WI38 (cell line): ENCODE measurements around the gene PRR18.

Source experiments
- H3K4me3 ChIP-seq: 2 replicates; pipeline ENCODE4 v1.5.1; 2011; ENCODE audit warnings: low read depth, mild to moderate bottlenecking, control low read depth, low read length
- TF ChIP-seq, protein P1 (sequence below): IDR thresholded peaks from 2 replicates; pipeline ENCODE4 v1.5.1; 2012; ENCODE audit warnings: low read depth, mild to moderate bottlenecking, control low read depth, low read length

PRR18 gene

DNA sequence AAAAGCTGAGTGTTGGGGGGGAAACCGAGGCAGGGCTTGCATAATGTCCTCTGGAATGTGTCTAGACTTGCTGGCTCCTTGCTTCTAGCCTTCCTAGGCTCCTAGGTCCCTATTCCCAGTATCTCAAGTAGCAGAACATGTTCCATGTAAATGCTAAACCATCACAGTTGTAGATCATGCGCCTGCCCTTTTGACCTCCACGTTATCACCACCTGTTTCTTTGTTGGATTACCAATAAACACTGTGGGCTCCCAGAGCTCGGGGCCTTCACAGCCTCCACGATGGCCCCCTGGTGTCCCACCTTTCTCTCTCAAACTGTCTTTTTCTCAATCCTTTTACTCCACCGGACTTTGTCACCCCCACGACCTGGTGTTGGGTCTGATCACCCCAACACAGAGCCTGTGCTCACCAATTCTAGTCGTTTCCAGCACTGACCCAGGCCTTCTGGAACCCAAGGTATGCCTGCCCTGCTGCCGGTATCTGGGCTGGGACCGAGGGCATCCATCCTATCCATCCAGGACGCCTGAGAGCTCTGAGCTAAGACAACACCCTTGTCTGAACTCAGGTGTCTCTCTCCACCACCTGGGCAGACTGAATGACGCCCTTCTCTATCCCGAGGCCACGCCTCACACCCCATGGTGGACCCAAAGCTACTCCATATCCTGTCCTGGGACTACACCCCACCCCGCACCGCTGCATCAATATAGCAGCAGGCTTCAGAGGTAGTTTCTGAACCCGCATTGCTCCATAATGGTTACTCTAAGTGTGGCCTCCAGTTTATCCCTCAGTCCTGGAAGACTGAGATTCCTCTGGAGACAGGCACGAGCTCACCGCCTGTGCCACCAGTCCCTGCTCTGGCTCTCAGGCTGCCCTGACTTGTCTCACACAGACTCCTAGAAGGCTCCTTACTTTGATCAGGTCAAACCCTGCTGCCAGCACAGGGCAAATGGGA, 9.3 kb upstream of the PRR18 start:
- TF ChIP-seq, protein P1, sequence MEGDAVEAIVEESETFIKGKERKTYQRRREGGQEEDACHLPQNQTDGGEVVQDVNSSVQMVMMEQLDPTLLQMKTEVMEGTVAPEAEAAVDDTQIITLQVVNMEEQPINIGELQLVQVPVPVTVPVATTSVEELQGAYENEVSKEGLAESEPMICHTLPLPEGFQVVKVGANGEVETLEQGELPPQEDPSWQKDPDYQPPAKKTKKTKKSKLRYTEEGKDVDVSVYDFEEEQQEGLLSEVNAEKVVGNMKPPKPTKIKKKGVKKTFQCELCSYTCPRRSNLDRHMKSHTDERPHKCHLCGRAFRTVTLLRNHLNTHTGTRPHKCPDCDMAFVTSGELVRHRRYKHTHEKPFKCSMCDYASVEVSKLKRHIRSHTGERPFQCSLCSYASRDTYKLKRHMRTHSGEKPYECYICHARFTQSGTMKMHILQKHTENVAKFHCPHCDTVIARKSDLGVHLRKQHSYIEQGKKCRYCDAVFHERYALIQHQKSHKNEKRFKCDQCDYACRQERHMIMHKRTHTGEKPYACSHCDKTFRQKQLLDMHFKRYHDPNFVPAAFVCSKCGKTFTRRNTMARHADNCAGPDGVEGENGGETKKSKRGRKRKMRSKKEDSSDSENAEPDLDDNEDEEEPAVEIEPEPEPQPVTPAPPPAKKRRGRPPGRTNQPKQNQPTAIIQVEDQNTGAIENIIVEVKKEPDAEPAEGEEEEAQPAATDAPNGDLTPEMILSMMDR = no peak

DNA sequence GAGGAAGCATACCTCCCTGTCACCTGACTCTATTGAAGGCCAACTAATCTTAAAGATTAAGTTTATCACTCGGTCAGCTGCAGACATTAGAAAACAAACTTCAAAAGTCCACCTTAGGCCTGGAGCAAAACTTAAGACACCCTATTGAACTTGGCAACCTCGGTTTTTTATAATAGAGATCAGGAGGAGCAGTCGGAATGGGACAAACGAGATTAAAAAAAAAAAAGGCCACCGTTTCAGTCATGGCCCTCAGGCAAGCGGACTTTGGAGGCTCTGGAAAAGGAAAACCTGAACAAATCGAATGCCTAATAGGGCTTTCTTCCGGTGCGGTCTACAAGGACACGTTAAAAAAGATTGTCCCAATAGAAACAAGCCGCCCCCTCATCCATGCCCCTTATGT, 7.2 kb upstream of the PRR18 start:
- TF ChIP-seq, protein P1 = no peak

More for the DNA sequence above, 9.3 kb upstream of the PRR18 start:
- no peak overlapping the region for H3K4me3 ChIP-seq

DNA sequence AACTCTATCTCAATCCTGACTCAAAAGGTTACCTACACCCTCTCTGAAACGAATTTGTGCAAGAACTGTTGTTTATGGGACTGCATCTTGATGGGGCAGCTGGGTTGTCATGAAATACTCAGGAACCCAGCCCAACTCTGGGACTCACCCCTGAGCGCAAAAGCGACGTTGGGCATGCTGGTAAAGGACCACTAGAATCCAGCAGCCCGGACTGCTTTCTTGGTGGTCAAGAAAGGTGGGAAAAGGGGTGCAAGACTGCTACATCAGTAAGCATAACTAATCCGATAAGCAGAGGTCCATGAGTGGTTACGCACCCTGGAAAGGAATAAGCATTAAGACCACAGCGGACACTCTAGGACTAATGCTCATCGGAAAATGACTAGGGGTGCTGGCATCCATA, 6.3 kb upstream of the PRR18 start:
- no peak overlapping the region for H3K4me3 ChIP-seq
- TF ChIP-seq, protein P1 = no peak

More for the DNA sequence above, 7.2 kb upstream of the PRR18 start:
- H3K4me3 ChIP-seq = no peak overlapping the region

DNA sequence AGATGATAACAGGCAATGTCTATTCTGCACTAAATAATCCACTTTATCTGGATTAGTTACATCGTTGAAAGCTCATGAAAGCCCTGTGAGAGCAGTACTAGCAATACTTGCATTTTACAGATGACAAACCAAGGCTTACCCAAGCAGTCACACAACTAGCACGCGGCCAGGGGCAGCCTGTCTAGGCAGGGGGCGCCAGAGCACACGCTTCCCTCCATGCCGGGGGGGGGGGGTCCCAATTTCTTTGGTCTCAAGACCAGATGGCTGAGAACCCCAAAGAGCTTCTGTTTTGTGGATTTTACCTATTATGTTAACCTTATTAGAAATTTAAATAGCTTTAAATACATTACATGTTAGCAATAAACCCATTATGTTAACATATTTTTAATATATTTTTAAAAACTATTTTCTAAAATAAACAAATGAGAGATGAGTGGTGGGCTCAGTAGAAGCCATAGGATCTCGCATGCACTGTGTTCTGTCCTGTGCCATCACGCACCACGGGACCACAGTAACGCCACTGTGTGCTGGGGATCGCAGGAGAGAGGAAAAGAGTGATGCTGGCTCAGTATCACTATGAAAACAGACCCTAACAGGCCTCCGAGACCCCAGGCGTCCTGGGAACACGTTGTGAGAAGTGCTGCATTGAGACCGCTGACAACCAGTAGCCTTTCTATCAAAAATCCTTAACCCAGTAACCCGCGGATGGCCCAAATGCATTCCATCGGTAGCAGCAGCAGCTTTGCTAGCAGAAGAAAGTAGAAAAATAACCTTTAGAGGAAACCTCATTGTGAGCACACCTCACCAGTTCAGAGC, 5.3 kb upstream of the PRR18 start:
- TF ChIP-seq, protein P1 = peak; percentile 70
- H3K4me3 ChIP-seq = no peak overlapping the region

DNA sequence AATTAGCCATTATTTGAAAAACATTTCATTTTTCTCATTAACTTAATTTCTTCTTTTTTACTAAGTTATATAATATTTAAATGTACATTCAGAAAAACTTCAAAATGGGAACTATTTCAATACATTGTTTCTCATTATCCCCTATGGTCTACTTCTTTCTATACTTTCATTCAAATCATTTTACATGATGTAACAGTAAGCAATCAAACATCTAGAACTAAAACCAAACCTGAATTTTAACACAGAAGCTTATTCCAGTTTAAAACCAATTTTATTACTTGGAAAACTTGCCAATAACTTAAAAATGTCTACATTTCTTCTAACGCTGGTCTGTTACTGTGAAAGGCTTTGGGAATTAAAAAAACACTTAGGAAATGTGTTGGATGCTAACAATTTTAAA, 4.6 kb upstream of the PRR18 start:
- no peak overlapping the region for H3K4me3 ChIP-seq
- TF ChIP-seq, protein P1 = no peak

DNA sequence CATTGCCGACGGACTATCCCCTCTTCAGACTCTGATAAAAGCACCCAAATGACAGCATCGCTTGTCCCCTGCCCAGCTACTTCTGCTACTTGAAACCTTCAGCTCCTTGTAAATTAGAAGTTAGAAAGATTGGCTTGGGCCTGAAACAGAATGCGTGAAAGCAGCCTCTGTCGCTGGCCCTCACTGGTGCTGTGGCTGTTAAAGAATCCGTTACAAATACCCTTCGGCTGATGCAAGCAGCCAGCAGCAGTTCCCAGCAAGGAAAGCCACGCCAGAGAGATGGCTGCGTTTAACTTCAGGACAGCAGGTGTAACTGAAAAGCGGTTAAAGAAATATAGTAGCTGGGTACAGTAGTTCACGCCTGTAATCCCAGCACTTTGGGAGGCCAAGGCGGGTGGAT, 2.4 kb upstream of the PRR18 start:
- no peak overlapping the region for H3K4me3 ChIP-seq
- TF ChIP-seq, protein P1 = no peak
